Measurements from ENCODE around the gene HNMT.

HNMT gene

GRCh38 chr2:138060301-138060635 is 96.0 kb downstream of the HNMT start (continued):
- no peak for TF ChIP-seq ZNF624 (tag by site-specific recombination; IDR thresholded peaks at IDR 0.05)
- no peak for TF ChIP-seq AEBP2 (tag by site-specific recombination; IDR thresholded peaks at IDR 0.05; ENCODE audit: borderline replicate concordance)
- no peak for TF ChIP-seq CTCF (tag by site-specific recombination; IDR thresholded peaks at IDR 0.05)
- TF ChIP-seq ATF2 (tag by site-specific recombination; IDR thresholded peaks at IDR 0.05; ENCODE audit: low read depth) = no peak
- no peak for TF ChIP-seq ZNF544 (tag by site-specific recombination; IDR thresholded peaks at IDR 0.05)
- TF ChIP-seq ZNF274 (IDR thresholded peaks at IDR 0.05; ENCODE audit: low read length) = no peak
- TF ChIP-seq ZNF274 (tag by site-specific recombination; IDR thresholded peaks at IDR 0.05; ENCODE audit: borderline replicate concordance) = no peak
- peak; percentile 50; the same call in 1 of the 2 replicates for TF ChIP-seq ZNF362 (tag by site-specific recombination; IDR thresholded peaks at IDR 0.05)
- TF ChIP-seq ZNF404 (tag by site-specific recombination; IDR thresholded peaks at IDR 0.05) = no peak
- TF ChIP-seq OSR2 (tag by site-specific recombination; IDR thresholded peaks at IDR 0.05) = peak; percentile 56; the same call in 1 of the 2 replicates
- TF ChIP-seq ZNF114 (tag by site-specific recombination; IDR thresholded peaks at IDR 0.05) = no peak
- no peak for TF ChIP-seq ZNF10 (tag by site-specific recombination; IDR thresholded peaks at IDR 0.05)

- TF ChIP-seq ZNF280C (tag by site-specific recombination; IDR thresholded peaks at IDR 0.05) (no peak), ZFP37 (tag by site-specific recombination; IDR thresholded peaks at IDR 0.05) (no peak), ZSCAN4 (tag by site-specific recombination; IDR thresholded peaks at IDR 0.05) (no peak), ZSCAN18 (tag by site-specific recombination; IDR thresholded peaks at IDR 0.05) (no peak), ZNF473 (tag by site-specific recombination; IDR thresholded peaks at IDR 0.05) (no peak), OVOL3 (tag by site-specific recombination; IDR thresholded peaks at IDR 0.05) (no peak), ZBTB1 (tag by site-specific recombination; IDR thresholded peaks at IDR 0.05) (no peak)
- Histone ChIP-seq H3K4me1 (ENCODE audit: control insufficient read depth, insufficient read depth, low read length) (0 out of 2 replicates have a peak, but pooled peaks cover 5% of the 10 kb centered on the region), H3K36me3 (ENCODE audit: control insufficient read depth in 2 of 2, insufficient read depth in 1 of 2, low read length in 2 of 2) (no peaks in the 10 kb centered on the region), H3K9me3 (ENCODE audit: control insufficient read depth, insufficient read depth, low read depth, low read length) (no peaks in the 10 kb centered on the region), H3K4me3 (ENCODE audit: low read depth, low read length) (no peak overlapping the region), H3K27ac (ENCODE audit: extremely low read depth, low read depth, low read length) (no peak overlapping the region)
- CTCF ChIA-PET = interaction anchor here (0.5 to 1.2 kb wide), 3 partner anchors 173 to 536 kb away, joined by 3 to 5 read pairs (median 3); no protein-coding TSS in a partner anchor
- POLR2A ChIA-PET = no interaction called here
Measured at GRCh38 chr2:138061961-138062360, 97.7 kb downstream of the HNMT start.
